SK-N-SH (cell line): ENCODE data around the gene FBF1. TPM values are rescaled to one million over a fixed set of nuclear protein-coding genes. Genes with fewer than 3 reads are reported as not detected.

Source experiments
- CTCF ChIA-PET: fragments of 300-600, 350-600 bp; formaldehyde crosslinking; extraction: SDS; loops from one replicate; lab custom pipeline; 2021; lab: Yijun Ruan, JAX
- POLR2A ChIA-PET: fragments of 350-600 bp; sonication (Branson Sonifier 250); formaldehyde crosslinking; extraction: SDS; loops from one replicate; lab custom pipeline; 2020; ENCODE audit warnings: antibody characterized with exemption, inconsistent platforms; lab: Yijun Ruan, JAX
- DNase-seq: peaks from one replicate; pipeline ENCODE4 v3.0.0; 2012
- H2AFZ ChIP-seq: fragments of 200-600 bp; sonication (generic); 2 replicates; pipeline ENCODE4 v1.8.1; 2016; ENCODE audit warnings: antibody characterized with exemption, mild to moderate bottlenecking, low read depth
- H3F3A ChIP-seq: fragments of 200-600 bp; sonication (generic); replicated peaks from 2 replicates; pipeline ENCODE3; 2016; ENCODE audit warnings: antibody characterized with exemption, mild to moderate bottlenecking; ENCODE audit not compliant: insufficient read depth
- H3K27ac ChIP-seq, 2 experiments: fragments of 200-500 bp in 1 of 2; fragments of 200-600 bp in 1 of 2; sonication (Bioruptor generic) in 1 of 2; sonication (generic), shearing (Covaris generic) in 1 of 2; 2 replicates each; pipeline versions ENCODE4 v1.5.1 to v1.6.1; 2014 to 2016; ENCODE audit warnings: low read depth in 2 of 2, inconsistent platforms in 1 of 2, low read length in 1 of 2, mild to moderate bottlenecking in 1 of 2, mixed read lengths in 1 of 2
- H3K27me3 ChIP-seq: fragments of 200-600 bp; sonication (generic), shearing (Covaris generic); 2 replicates; pipeline ENCODE4 v1.6.1; 2016; ENCODE audit warnings: mixed run types; ENCODE audit not compliant: insufficient read depth
- H3K36me3 ChIP-seq, 2 experiments: fragments of 200-500 bp in 1 of 2; fragments of 200-600 bp in 1 of 2; sonication (Bioruptor generic) in 1 of 2; sonication (generic) in 1 of 2; replicated peaks in 1 of 2; 2 replicates each; pipeline versions ENCODE3 to v1.5.1; 2014 to 2016; ENCODE audit warnings: low read length in 1 of 2, mild to moderate bottlenecking in 1 of 2; ENCODE audit not compliant: insufficient read depth in 2 of 2, control insufficient read depth in 1 of 2
- H3K4me1 ChIP-seq, 2 experiments: fragments of 200-500 bp in 1 of 2; fragments of 200-600 bp in 1 of 2; sonication (Bioruptor generic) in 1 of 2; sonication (generic), shearing (Covaris generic) in 1 of 2; 2 replicates each; pipeline versions ENCODE4 v1.5.1 to v1.6.1; 2014 to 2016; ENCODE audit warnings: low read depth in 1 of 2, low read length in 1 of 2, mixed run types in 1 of 2; ENCODE audit not compliant: insufficient read depth in 2 of 2, control insufficient read depth in 1 of 2
- H3K4me2 ChIP-seq: fragments of 200-600 bp; sonication (generic), shearing (Covaris generic); 2 replicates; pipeline ENCODE4 v1.6.1; 2017; ENCODE audit warnings: mixed run types
- H3K4me3 ChIP-seq, 2 experiments: fragments of 200-500 bp in 1 of 2; fragments of 200-600 bp in 1 of 2; sonication (Bioruptor generic) in 1 of 2; sonication (generic), shearing (Covaris generic) in 1 of 2; 2 replicates each; pipeline versions ENCODE4 v1.5.1 to v1.8.1; 2014 to 2016; ENCODE audit warnings: low read depth in 2 of 2, inconsistent platforms in 1 of 2, low read length in 1 of 2, mild to moderate bottlenecking in 1 of 2, mixed read lengths in 1 of 2, moderate library complexity in 1 of 2
- H3K79me2 ChIP-seq: fragments of 200-600 bp; sonication (generic); 2 replicates; pipeline ENCODE4 v1.8.1; 2017; ENCODE audit warnings: mild to moderate bottlenecking; ENCODE audit not compliant: insufficient read depth
- H3K9ac ChIP-seq: fragments of 200-600 bp; sonication (generic); 2 replicates; pipeline ENCODE4 v1.6.1; 2017; ENCODE audit warnings: mixed run types
- H3K9me2 ChIP-seq: fragments of 200-600 bp; sonication (generic); 2 replicates; pipeline ENCODE4 v1.6.1; 2017; ENCODE audit warnings: mixed run types
- H3K9me3 ChIP-seq: fragments of 200-600 bp; sonication (generic); 2 replicates; pipeline ENCODE4 v1.6.1; 2017; ENCODE audit warnings: mixed run types, mild to moderate bottlenecking, moderate library complexity
- H4K20me1 ChIP-seq: fragments of 200-600 bp; sonication (generic); 2 replicates; pipeline ENCODE4 v1.6.1; 2017; ENCODE audit warnings: mild to moderate bottlenecking, mixed run types; ENCODE audit not compliant: insufficient read depth
- EP300 ChIP-seq, 2 experiments: IDR thresholded peaks; 2 replicates each; pipeline versions ENCODE4 v1.4.0 to v1.6.1; 2012; ENCODE audit warnings: borderline replicate concordance in 1 of 2, low read depth in 1 of 2, low read length in 1 of 2
- NFIC ChIP-seq: IDR thresholded peaks from 2 replicates; pipeline ENCODE4 v1.4.0; 2012; ENCODE audit warnings: borderline replicate concordance
- POLR2AphosphoS5 ChIP-seq: IDR thresholded peaks from 2 replicates; pipeline ENCODE4 v1.6.1; 2012; ENCODE audit warnings: low read depth, low read length
- SMC3 ChIP-seq: IDR thresholded peaks from 2 replicates; pipeline ENCODE4 v1.6.1; 2012; ENCODE audit warnings: low read depth, low read length, improper control_type of control experiment
- TCF12 ChIP-seq: IDR thresholded peaks from 2 replicates; pipeline ENCODE4 v1.4.0; 2012
- WGBS: methylation state at CpG from one replicate; pipeline ENCODE4 v1.1.6; 2017; ENCODE audit warnings: low lambda C conversion rate; 5-methylcytosine and 5-hydroxymethylcytosine counted together
- polyA plus RNA-seq, 3 experiments: library from polyadenylated mRNA; depleted of rRNA; stranded (reverse); fragments of >200 nt; gene quantifications; 2 replicates each; pipeline ENCODE4 v1.2.3, GENCODE V29; 2012
- TF ChIP-seq, protein P1 (sequence below): IDR thresholded peaks from 2 replicates; pipeline ENCODE4 v1.4.0; 2012; ENCODE audit warnings: low read depth, borderline replicate concordance
- TF ChIP-seq, protein P2 (sequence below): IDR thresholded peaks from 2 replicates; pipeline ENCODE4 v1.4.0; 2012; ENCODE audit warnings: low read depth

Gene FBF1
- polyA plus RNA-seq, 1 of the 3 experiments (the other 2 are of a cell fraction) = 19.0 TPM

DNA sequence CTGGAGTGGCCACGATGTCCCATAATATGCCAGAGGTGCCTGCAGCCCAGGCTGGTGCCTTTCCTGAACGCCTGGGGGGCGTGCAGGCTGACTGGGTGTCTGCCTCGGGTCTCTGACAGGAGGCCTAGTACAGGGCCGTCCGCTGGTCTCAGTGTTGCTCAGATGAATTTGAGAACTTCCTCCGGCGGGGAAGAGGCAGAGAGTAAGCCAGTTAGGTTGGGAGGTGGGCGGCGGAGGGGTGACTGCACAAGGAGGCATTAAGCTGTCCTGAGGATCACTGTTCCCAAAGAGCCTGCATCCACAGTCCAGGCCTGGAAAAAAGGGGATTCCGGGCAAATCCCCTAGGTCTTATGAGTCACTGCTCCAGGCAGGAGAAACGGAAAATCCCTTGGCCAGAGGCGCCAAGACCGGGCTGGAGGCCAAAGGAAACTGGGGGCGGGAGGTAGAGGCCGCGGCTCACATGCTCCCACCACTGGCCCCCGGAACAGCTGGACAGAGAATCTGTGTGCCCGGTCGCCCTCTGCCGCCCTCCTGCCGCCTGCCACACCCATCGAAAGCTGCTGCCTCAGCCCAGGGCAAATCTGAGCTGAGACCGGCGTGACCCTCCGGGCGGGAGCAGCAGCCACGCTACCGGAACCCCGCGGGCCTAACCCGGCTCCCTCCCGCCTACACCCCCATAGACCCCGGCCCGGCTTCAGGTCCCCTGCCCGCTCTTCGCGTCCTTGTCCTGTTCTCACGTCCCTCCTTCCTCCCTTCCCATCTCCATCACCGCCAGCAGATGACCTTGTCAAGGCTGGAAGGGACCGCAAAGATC is 63.7 kb downstream of the FBF1 start (continued):
- TF ChIP-seq, protein P1, sequence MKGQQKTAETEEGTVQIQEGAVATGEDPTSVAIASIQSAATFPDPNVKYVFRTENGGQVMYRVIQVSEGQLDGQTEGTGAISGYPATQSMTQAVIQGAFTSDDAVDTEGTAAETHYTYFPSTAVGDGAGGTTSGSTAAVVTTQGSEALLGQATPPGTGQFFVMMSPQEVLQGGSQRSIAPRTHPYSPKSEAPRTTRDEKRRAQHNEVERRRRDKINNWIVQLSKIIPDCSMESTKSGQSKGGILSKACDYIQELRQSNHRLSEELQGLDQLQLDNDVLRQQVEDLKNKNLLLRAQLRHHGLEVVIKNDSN = 0 out of 2 replicates have a peak, but pooled peaks have one; percentile 32
- TF ChIP-seq, all 33 proteins: peak for 15

DNA sequence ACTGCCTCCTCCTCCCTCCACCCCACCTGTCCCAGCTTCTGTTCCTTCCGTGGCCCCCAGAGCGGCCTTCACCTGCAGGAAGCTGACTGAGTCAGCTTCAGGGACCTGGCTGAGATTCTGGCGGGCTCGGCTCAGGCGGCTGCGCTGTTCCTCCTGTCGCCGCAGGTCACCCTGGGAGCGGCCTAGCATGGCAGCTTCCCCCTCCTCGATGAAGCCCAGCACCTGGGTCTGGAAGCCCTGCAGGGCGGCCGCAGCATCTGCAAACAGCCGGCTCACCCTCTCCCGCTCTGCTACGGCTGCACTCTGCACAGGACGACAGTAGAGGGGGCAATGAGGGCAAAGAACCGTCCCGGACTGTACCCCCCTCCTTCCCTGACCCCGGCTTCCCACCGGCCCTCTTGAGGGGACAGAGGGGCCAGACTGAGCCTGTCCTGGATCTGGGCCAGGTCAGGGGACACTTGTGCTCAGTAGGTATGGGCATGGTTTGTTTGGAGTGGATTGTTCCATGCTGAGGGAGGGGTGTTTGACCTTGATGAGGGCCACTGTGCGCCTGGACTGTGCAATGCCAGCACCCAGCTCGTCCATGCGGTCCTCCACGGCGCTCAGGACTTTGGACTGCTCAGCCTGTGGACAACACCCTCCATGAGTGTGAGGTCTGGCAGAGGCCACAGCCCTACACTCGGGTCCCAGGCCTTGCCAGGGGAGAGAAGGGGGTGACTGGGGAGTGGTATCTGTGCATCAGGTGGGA is 64.5 kb downstream of the FBF1 start:
- H3K4me3 ChIP-seq = no peak overlapping the region

DNA sequence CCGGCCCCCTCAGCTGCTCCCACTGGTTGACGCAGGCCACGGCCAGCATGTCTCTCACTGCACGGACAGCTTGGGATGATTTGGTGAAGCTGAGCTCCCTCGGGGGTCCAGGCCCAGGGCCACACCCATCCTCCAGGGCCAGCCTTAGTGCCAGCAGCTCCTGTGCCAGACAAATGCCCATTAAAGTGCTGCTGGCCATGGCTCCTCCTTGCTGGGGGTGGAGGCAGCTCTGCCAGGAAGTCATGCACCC is 65.0 kb downstream of the FBF1 start:
- no peak overlapping the region for H2AFZ ChIP-seq
- H3K9me2 ChIP-seq = no peaks in the 10 kb centered on the region
- H3K4me1 ChIP-seq = peaks cover 32 to 36% of the 10 kb centered on the region in 2 experiments; a peak in 3 of 4 replicates
- 50% methylated on average over 5 of the region's 5 CpGs for WGBS
- TF ChIP-seq SMC3 (no peak), TCF12 (0 out of 2 replicates have a peak, but pooled peaks have one; percentile 10)
- TF ChIP-seq, protein P2, sequence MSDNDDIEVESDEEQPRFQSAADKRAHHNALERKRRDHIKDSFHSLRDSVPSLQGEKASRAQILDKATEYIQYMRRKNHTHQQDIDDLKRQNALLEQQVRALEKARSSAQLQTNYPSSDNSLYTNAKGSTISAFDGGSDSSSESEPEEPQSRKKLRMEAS = 0 out of 2 replicates have a peak, but pooled peaks have one; percentile 18
- TF ChIP-seq, all 33 proteins: peak for 2
- no peaks in the 10 kb centered on the region for H3K36me3 ChIP-seq
- H3F3A ChIP-seq = peaks cover 33% of the 10 kb centered on the region
- peak overlapping the region; percentile 76 for H3K4me2 ChIP-seq
- ChIA-PET POLR2A (interaction anchor here (0.6 to 1.6 kb wide), 9 partner anchors 17 to 100 kb away, joined by 3 to 8 read pairs (median 3); partner anchors contain the start of genes MRPL38, TRIM65 and WBP2), CTCF (interaction anchor here (0.7 to 15.4 kb wide), 18 partner anchors 8 to 904 kb away, joined by 3 to 214 read pairs (median 4); partner anchors contain the start of genes CDK3, MRPL38, TRIM65 and WBP2)
- DNase-seq = peak; percentile 64
- peak overlapping the region in 1 of 2 experiments; percentile 87; a peak in 1 of 4 replicates for H3K27ac ChIP-seq
- 0 out of 2 replicates have a peak overlapping the region, but pooled peaks have one; percentile 6 for H3K9ac ChIP-seq
- H3K9me3 ChIP-seq = no peaks in the 10 kb centered on the region
- H3K4me3 ChIP-seq = no peak overlapping the region
- no peaks in the 10 kb centered on the region; the same call in 1 of the 2 replicates for H4K20me1 ChIP-seq
- no peaks in the 10 kb centered on the region for H3K79me2 ChIP-seq
- H3K27me3 ChIP-seq = no peaks in the 10 kb centered on the region

More for the DNA sequence above, 64.5 kb downstream of the FBF1 start:
- 74% methylated on average over 21 of the region's 26 CpGs for WGBS
- Histone ChIP-seq H3K9me2 (no peaks in the 10 kb centered on the region), H2AFZ (peak overlapping the region; percentile 12; the same call in 1 of the 2 replicates), H3K79me2 (no peaks in the 10 kb centered on the region), H3K27ac (peak overlapping the region in 1 of 2 experiments; percentile 87; a peak in 2 of 4 replicates), H3K9me3 (no peaks in the 10 kb centered on the region), H3K27me3 (no peaks in the 10 kb centered on the region)
- TF ChIP-seq POLR2AphosphoS5 (no peak), NFIC (no peak), EP300 (IDR thresholded peaks at IDR 0.05; ENCODE audit: borderline replicate concordance in 1 of 2, low read depth in 1 of 2, low read length in 1 of 2) (no peak)
- TF ChIP-seq, all 33 proteins: peak for 0
- peaks cover 33% of the 10 kb centered on the region for H3F3A ChIP-seq
- no peaks in the 10 kb centered on the region for H3K36me3 ChIP-seq
- POLR2A ChIA-PET = interaction anchor here (0.6 to 1.6 kb wide), 9 partner anchors 17 to 100 kb away, joined by 3 to 8 read pairs (median 3); partner anchors contain the start of genes MRPL38, TRIM65 and WBP2
- H3K9ac ChIP-seq = peak overlapping the region; percentile 53; the same call in 1 of the 2 replicates
- CTCF ChIA-PET = interaction anchor here (0.8 to 15.4 kb wide), 21 partner anchors 9 to 905 kb away, joined by 3 to 214 read pairs (median 4); partner anchors contain the start of genes CDK3, MRPL38, TRIM65 and UNC13D
- peaks cover 32 to 36% of the 10 kb centered on the region in 2 experiments; a peak in 3 of 4 replicates for H3K4me1 ChIP-seq
- no peaks in the 10 kb centered on the region; the same call in 1 of the 2 replicates for H4K20me1 ChIP-seq
- peak overlapping the region; percentile 76 for H3K4me2 ChIP-seq
- peak; percentile 72 for DNase-seq
